Gastrocnemius medialis (tissue), 4 donors: ENCODE data around the gene GLIS2. TPM values are rescaled to one million over a fixed set of nuclear protein-coding genes. Genes with fewer than 3 reads are reported as not detected.

Experiments
- ATAC-seq, 2 donors: fragments of 150-250 bp; one replicate each; pipeline ENCODE4 v1.9.1; 2016
- DNase-seq, 2 donors: peaks; one replicate each; pipeline ENCODE4 v3.0.0-alpha.2; 2019
- H3K27ac ChIP-seq, 4 donors: fragments of 200-600 bp; sonication (generic); 1 replicate in 1 of 4; 2 replicates in 3 of 4; pipeline ENCODE4 v1.5.1; 2016 to 2018; ENCODE audit warnings: mild to moderate bottlenecking in 2 of 4, moderate library complexity in 1 of 4
- H3K27me3 ChIP-seq, 3 donors: fragments of 200-600 bp; sonication (generic) in 2 of 3; 1 replicate in 1 of 3; 2 replicates in 2 of 3; pipeline versions ENCODE4 v1.5.1 to v1.6.0; 2016 to 2019; ENCODE audit warnings: mild to moderate bottlenecking in 1 of 3, moderate library complexity in 1 of 3
- H3K36me3 ChIP-seq, 2 donors: fragments of 200-600 bp; sonication (generic) in 1 of 2; one replicate each; pipeline ENCODE4 v1.5.1; 2017 to 2018
- H3K4me1 ChIP-seq, 2 donors: fragments of 200-600 bp; sonication (generic) in 1 of 2; one replicate each; pipeline ENCODE4 v1.5.1; 2016 to 2017; ENCODE audit warnings: mild to moderate bottlenecking in 2 of 2
- H3K4me3 ChIP-seq, 4 donors: fragments of 200-600 bp; sonication (generic) in 3 of 4; 1 replicate in 1 of 4; 2 replicates in 3 of 4; pipeline ENCODE4 v1.5.1; 2016 to 2019; ENCODE audit warnings: mild to moderate bottlenecking in 2 of 4
- H3K9me3 ChIP-seq, 3 donors: fragments of 200-600 bp; sonication (generic) in 2 of 3; 1 replicate in 1 of 3; 2 replicates in 2 of 3; pipeline ENCODE4 v1.5.1; 2016 to 2019
- CTCF ChIP-seq, 5 experiments: fragments of 450-650 bp in 3 of 5; fragments of 200-600 bp in 2 of 5; sonication (generic) in 2 of 5; IDR thresholded peaks in 4 of 5; conservative IDR thresholded peaks in 1 of 5; 1 replicate in 4 of 5; 2 replicates in 1 of 5; pipeline ENCODE4 v1.5.1; 2016 to 2019; ENCODE audit warnings: antibody characterized with exemption in 5 of 5, mild to moderate bottlenecking in 3 of 5, moderate library complexity in 3 of 5
- POLR2A ChIP-seq, 2 donors: fragments of 450-650 bp; IDR thresholded peaks; one replicate each; pipeline ENCODE4 v1.6.1; 2017; ENCODE audit warnings: antibody characterized with exemption in 2 of 2, mild to moderate bottlenecking in 2 of 2, moderate library complexity in 2 of 2
- in situ Hi-C, 4 donors: fragments of 200-750 bp; cut with MboI; loops; one replicate each; pipeline versions ENCODE4 v1.15.0 to v1.8.0; 2017; ENCODE audit warnings: low sequenced_read_pairs in 4 of 4
- intact Hi-C: fragments of 100-400 bp; cut with DNase I; formaldehyde crosslinking; loops from one replicate; pipeline ENCODE4 v1.15.1; 2023; ENCODE audit warnings: low total_unique reads
- total RNA-seq, 4 donors: library from RNA; depleted of rRNA; stranded (reverse); fragments of >200 nt; gene quantifications; one replicate each; pipeline versions ENCODE4 v1.1.0 to v1.2.3, GENCODE V29; 2016

Gene GLIS2
- total RNA-seq, 4 donors from 2014 or later = 0.81 to 0.95 (median 0.95) TPM; not detected in 1

DNA sequence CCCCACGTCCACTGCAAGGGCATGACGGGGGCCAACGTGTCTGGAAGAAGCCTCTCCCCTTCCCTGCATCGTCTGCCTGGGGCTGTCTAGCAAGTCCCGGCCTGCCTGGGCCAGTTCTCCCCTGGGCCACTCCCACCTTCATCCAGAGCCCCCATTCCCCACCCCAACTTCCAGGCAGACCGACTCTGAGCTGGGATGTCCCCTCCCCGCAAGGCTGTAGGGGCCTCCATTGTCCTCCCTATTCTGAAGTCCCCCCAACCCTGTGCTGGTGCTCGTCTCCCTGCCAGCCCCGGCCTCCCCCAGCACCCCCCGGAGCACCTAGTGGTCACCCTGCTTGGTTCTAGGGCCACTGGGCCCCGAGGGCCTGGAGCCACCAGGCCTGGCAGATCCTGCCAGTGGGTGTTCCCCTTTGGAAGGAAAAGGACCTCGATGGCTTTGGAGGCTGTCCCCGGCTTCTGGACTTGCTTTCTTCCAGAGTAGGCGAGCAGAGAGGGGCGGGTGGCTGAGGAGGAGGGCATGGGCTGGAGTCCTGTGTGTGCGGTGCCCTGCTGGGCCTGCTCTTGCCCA, 4.8 kb downstream of the GLIS2 start:
- no peak for ATAC-seq
- intact Hi-C loops = no loop called here
- Histone ChIP-seq H3K27me3 (peaks cover 4 to 11% (median 8%) of the 10 kb centered on the region in 3 donors), H3K4me1 (peaks cover 24 to 54% of the 10 kb centered on the region in 2 donors), H3K36me3 (no peaks in the 10 kb centered on the region), H3K27ac (peak overlapping the region; percentile 45 to 79 (median 70)), H3K4me3 (no peak overlapping the region), H3K9me3 (no peaks in the 10 kb centered on the region)
- no peak for DNase-seq
- TF ChIP-seq CTCF (IDR thresholded peaks at IDR 0.05 in 4 of 5, conservative IDR thresholded peaks at IDR 0.05 in 1 of 5) (no peak), POLR2A (IDR thresholded peaks at IDR 0.05) (no peak)
- in situ Hi-C loops = no loop called here

DNA sequence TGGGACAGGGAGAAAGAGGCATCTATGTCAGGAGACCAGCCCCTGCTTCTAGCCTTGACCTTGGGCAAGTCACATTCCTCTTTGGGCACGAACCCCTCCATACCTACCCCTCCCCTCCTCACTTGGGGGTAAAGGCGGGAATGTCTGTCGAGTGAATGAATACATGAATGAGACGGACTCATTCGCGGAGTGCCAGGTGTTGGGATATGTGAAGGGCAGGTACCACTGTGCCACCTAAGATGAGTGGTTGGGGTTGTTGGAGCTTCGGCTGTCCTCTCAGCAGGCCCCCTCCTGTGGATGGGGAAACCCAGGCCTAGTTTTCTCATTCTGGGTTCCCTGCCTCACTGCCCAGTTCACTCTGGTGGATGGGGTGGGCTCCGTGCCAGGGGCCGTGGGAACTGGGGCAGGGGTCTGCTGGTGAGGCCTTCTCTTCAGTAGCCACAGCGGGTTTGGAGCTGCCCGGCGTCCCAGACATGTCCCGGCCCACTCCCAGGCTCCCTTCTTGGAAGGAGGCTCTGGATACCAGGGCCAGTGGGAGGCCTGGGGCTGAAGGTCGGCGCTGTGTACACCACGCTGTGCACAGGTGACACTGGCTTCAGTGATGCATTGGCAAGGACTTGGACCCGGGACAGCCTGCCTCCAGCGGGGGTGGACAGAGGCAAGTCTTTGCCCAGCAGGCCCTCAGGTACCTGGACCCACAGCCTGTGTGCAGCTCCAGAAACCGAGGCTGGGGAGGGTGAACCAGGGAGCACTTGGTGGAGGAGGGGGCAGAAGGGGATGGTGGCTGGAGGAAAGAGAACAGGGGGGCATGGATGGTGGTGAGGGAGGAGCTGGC, 5.6 kb downstream of the GLIS2 start:
- Histone ChIP-seq H3K27ac (peak overlapping the region; percentile 45 to 79 (median 70)), H3K36me3 (no peaks in the 10 kb centered on the region), H3K4me1 (peaks cover 24 to 52% of the 10 kb centered on the region in 2 donors), H3K4me3 (no peak overlapping the region), H3K9me3 (no peaks in the 10 kb centered on the region), H3K27me3 (peaks cover 2 to 8% (median 8%) of the 10 kb centered on the region in 3 donors)
- no peak for TF ChIP-seq CTCF (IDR thresholded peaks at IDR 0.05 in 4 of 5, conservative IDR thresholded peaks at IDR 0.05 in 1 of 5)
- in situ Hi-C loops (no loop called here), intact Hi-C loops (no loop called here)
- DNase-seq = no peak
- ATAC-seq = no peak

GRCh38 chr16:4322121-4323052, 6.5 kb downstream of the GLIS2 start:
- peaks cover 17 to 48% of the 10 kb centered on the region in 2 donors for H3K4me1 ChIP-seq

More at GRCh38 chr16:4322121-4323052, 6.5 kb downstream of the GLIS2 start:
- intact Hi-C loops = no loop called here
- Histone ChIP-seq H3K27me3 (peaks cover 0 to 1% (median 0%) of the 10 kb centered on the region in 3 donors), H3K4me3 (no peak overlapping the region), H3K9me3 (no peaks in the 10 kb centered on the region), H3K36me3 (no peaks in the 10 kb centered on the region), H3K27ac (peak overlapping the region in 1 of 4 donors; percentile 80)
- in situ Hi-C loops = no loop called here
- DNase-seq = no peak
- TF ChIP-seq POLR2A (IDR thresholded peaks at IDR 0.05) = no peak
- no peak for TF ChIP-seq CTCF (IDR thresholded peaks at IDR 0.05 in 4 of 5, conservative IDR thresholded peaks at IDR 0.05 in 1 of 5)
- no peak for ATAC-seq
